BE2C (cell line): ENCODE results near the gene SUPT6H.

Source experiments
- DNase-seq: peaks from one replicate; pipeline ENCODE4 v3.0.0-alpha.2; 2020
- H3K27me3 ChIP-seq: fragments of 250-450 bp; sonication (Bioruptor Pico); 2 replicates; pipeline ENCODE4 v1.5.1; 2020; ENCODE audit warnings: mild to moderate bottlenecking
- H3K36me3 ChIP-seq: fragments of 250-450 bp; sonication (Bioruptor Pico); 2 replicates; pipeline ENCODE4 v1.5.1; 2020; ENCODE audit warnings: mild to moderate bottlenecking
- H3K4me1 ChIP-seq: fragments of 250-450 bp; sonication (Bioruptor Pico); 2 replicates; pipeline ENCODE4 v1.5.1; 2020
- H3K4me3 ChIP-seq: 2 replicates; pipeline ENCODE4 v1.5.1; 2011; ENCODE audit warnings: low read depth, low read length
- H3K9me3 ChIP-seq: fragments of 250-450 bp; sonication (Bioruptor Pico); 2 replicates; pipeline ENCODE4 v1.5.1; 2020
- CTCF ChIP-seq: IDR thresholded peaks from 2 replicates; pipeline ENCODE4 v1.5.1; 2012; ENCODE audit warnings: mild to moderate bottlenecking, low read depth, low read length

The SUPT6H gene

GRCh38 chr17:28712705-28713415, 50.9 kb downstream of the SUPT6H start:
- no peak overlapping the region for H3K4me3 ChIP-seq

GRCh38 chr17:28714281-28714680, 52.3 kb downstream of the SUPT6H start:
- no peaks in the 10 kb centered on the region for H3K4me1 ChIP-seq
- H3K36me3 ChIP-seq = no peaks in the 10 kb centered on the region
- H3K27me3 ChIP-seq = no peaks in the 10 kb centered on the region
- H3K4me3 ChIP-seq = no peak overlapping the region
- H3K9me3 ChIP-seq = no peaks in the 10 kb centered on the region
- no peak for TF ChIP-seq CTCF
- DNase-seq = no peak

More at GRCh38 chr17:28712705-28713415, 50.9 kb downstream of the SUPT6H start:
- Histone ChIP-seq H3K4me1 (no peaks in the 10 kb centered on the region), H3K27me3 (no peaks in the 10 kb centered on the region), H3K36me3 (no peaks in the 10 kb centered on the region), H3K9me3 (no peaks in the 10 kb centered on the region)
- DNase-seq = no peak
- no peak for TF ChIP-seq CTCF

- Histone ChIP-seq H3K27me3 (no peaks in the 10 kb centered on the region), H3K36me3 (peaks cover 4% of the 10 kb centered on the region), H3K9me3 (no peaks in the 10 kb centered on the region), H3K4me1 (no peaks in the 10 kb centered on the region), H3K4me3 (no peak overlapping the region)
- TF ChIP-seq CTCF = no peak
- no peak for DNase-seq
These were observed 53.2 kb downstream of the SUPT6H start for GRCh38 chr17:28715217-28715616.

DNA sequence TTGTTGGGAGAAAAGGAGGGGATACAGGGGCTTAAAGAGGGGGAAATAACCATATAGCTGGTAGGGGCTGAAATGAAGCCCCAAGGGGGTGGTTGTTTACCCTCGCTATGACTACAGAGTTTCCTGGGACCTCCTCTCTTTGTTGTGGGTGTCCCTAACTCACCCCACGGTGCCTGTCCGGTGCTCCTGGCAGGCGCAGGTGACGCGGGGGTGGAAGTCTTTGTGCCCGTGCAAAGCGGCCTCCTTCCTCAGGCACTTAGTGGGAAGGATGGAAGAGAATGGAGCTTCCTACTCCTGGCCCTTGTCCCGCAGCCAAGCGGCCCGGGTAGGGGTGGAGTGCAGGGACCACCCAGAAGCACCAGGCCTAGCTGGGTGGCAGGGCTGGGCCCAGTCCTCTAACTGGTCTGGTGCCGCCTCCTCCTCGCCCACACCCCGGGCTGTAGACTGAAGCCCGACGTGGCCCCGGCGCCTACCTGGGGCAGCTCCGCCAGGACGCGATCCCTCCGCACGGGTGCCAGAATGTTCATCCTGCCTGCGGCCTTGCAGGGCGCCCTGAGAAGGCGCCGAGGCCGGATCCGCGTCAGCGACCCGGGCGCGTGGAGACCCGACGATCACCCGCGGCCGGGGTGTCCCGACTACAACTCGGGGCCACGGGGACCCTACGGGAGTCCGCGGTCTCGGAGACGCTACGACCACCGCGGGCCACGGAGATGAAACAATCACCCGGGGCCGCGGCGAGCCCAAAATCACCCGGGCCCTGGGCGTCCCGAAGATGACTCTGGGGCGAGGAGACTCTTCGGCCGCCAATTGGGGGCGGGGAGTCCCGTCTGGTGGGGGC, 55.0 kb downstream of the SUPT6H start:
- H3K4me3 ChIP-seq = no peak overlapping the region
- H3K36me3 ChIP-seq = peaks cover 21% of the 10 kb centered on the region
- no peaks in the 10 kb centered on the region for H3K4me1 ChIP-seq

GRCh38 chr17:28717578-28718332, 55.8 kb downstream of the SUPT6H start, which contains the start of gene RAB34:
TSS of gene RAB34 (minus strand) at chr17:28717868. CDS start at chr17:28717266, 602 bp downstream.
- no peak for TF ChIP-seq CTCF
- peaks cover 29% of the 10 kb centered on the region for H3K36me3 ChIP-seq
- no peaks in the 10 kb centered on the region for H3K4me1 ChIP-seq
- no peak for DNase-seq
- no peaks in the 10 kb centered on the region for H3K27me3 ChIP-seq
- H3K9me3 ChIP-seq = no peaks in the 10 kb centered on the region
- H3K4me3 ChIP-seq = no peak within 1 kb of the TSS

More for the DNA sequence above, 55.0 kb downstream of the SUPT6H start:
- no peak for TF ChIP-seq CTCF
- Histone ChIP-seq H3K27me3 (no peaks in the 10 kb centered on the region), H3K9me3 (no peaks in the 10 kb centered on the region)
- DNase-seq = no peak
